NCI-H1694 (cell line): Measurements from ENCODE around the gene FOXK1.
"Not testable (repeated sequence)": the region's sequence is repeated elsewhere in the genome, so short reads cannot be mapped to it uniquely, and the experiment has no call there.

Source experiments
- DNase-seq: peaks from one replicate; lab custom pipeline; 2025; lab: John Stamatoyannopoulos, UW

The FOXK1 gene

GRCh38 chr7:4800926-4801838 is 119.1 kb downstream of the FOXK1 start:
- DNase-seq = no peak

DNA sequence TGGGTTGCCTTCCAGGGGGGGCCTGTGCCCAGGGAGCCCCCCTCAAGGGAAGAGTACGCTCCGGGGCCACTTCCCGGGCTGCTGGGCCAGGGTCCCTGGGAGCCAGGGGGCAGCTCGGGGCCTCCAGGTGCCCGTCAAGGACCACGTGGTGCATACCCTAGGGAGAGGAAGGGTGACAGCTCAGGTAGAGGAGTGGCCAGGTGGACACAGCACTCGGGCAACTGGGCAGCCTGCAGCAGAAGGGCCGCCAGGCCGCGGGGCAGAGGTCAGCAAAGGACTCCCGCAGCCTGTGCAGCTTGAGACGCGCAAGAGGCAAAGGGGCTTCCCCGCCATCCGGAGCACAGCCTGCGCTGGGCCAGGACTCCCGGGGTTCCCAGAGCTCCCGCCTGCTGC is 119.7 kb downstream of the FOXK1 start:
- DNase-seq = no peak

DNA sequence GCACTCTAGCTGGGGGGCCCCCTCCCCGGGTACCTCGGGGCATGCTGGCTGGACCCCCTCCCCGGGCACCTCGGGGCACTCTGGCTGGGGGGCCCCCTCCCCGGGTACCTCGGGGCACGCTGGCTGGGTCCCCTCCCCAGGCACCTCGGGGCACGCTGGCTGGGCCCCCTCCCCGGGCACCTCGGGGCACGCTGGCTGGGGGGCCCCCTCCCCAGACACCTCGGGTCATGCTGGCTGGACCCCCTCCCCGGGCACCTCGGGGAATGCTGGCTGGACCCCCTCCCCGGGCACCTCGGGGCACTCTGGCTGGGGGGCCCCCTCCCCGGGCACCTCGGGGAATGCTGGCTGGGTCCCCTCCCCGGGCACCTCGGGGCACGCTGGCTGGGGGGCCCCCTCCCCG is 120.5 kb downstream of the FOXK1 start:
- DNase-seq = not testable (repeated sequence)

GRCh38 chr7:4803397-4804241 is 121.5 kb downstream of the FOXK1 start:
- DNase-seq = no peak

DNA sequence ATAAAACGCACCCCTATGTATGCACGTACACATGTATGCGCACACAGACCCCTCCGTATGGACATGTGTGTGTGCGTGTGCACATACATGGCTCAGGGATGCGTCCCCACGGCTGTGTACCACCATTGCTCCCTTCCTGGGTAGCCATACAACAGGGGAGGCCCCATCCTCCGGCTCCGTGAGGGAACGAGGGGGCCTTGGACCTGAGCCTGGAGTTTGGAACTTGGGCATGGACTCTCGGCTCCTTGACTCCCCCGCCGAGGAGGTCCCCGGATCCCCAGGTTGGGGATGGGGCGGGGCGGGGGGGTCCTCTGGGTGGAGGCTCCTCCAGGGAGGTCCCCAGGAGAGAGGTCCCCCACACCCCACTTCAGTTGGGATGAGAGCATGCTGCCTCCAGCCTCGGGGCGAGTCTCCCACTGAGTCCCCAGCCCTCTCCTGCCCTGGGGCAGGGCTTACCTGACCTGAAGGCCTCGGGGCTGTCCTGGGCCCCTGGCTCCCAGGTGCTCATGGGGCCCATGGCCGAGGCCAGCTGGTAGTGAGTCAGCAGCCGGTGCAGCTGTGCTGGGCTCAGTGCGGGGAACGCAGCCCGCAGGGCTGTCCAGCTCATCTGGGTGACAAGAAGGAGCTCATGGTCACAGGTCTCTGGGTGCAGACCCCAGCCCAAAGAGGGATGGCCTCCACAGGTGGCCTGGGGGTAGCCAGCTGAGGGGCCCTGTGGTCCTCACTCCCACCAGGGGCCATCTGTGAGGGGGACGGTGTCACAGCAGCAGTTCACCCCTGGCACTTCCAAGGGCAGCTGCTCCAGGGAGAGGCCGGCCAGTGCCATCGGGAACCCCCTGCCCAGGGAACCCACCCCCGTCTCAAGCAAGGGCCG is 123.3 kb downstream of the FOXK1 start:
- DNase-seq = no peak

GRCh38 chr7:4805984-4806300 is 123.8 kb downstream of the FOXK1 start:
- DNase-seq = no peak

GRCh38 chr7:4806983-4807597 is 125.0 kb downstream of the FOXK1 start:
- DNase-seq = no peak

- no peak for DNase-seq
These were observed 125.5 kb downstream of the FOXK1 start for GRCh38 chr7:4807598-4808016.

- DNase-seq = no peak
These were observed 125.9 kb downstream of the FOXK1 start for GRCh38 chr7:4808026-4808425.

DNA sequence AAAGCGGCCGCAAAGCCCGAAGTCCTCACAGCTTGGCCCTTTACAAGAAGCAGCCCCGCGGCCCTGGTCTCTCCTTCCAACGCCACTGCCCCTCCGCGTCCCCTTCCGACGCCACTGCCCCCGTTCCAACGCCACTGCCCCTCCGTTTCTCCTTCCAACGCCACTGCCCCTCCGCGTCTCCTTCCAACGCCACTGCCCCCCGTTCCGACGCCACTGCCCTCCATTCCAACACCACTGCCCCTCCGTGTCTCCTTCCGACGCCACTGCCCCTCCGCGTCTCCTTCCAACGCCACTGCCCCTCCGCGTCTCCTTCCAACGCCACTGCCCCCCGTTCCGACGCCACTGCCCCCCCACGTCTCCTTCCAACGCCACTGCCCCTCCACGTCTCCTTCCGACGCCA is 126.5 kb downstream of the FOXK1 start:
- DNase-seq = no peak

GRCh38 chr7:4809091-4809591 is 127.0 kb downstream of the FOXK1 start:
- DNase-seq = no peak

- no peak for DNase-seq
These were observed 127.6 kb downstream of the FOXK1 start for GRCh38 chr7:4809666-4810065.

GRCh38 chr7:4814433-4814832 is 132.3 kb downstream of the FOXK1 start:
- no peak for DNase-seq

DNA sequence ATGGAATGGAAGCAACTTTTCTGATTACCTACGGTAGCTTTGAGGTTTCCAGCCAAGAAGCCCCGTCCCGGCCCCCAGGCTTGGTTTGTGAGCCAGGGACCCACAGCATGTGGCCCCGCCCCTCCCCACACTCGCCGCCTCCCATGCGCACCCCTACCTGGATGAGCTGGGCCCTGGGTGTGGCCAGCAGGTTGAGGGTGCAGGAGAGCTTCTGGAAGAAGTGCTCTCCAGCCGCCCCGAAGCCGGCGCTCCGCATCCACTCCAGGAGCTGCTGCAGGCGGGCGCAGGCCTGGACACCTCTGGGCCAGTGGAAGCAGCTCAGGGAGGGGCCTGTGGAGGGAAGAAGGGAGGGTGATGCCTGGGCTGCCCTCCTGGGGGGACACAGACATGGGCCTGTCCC is 133.0 kb downstream of the FOXK1 start:
- DNase-seq = no peak

DNA sequence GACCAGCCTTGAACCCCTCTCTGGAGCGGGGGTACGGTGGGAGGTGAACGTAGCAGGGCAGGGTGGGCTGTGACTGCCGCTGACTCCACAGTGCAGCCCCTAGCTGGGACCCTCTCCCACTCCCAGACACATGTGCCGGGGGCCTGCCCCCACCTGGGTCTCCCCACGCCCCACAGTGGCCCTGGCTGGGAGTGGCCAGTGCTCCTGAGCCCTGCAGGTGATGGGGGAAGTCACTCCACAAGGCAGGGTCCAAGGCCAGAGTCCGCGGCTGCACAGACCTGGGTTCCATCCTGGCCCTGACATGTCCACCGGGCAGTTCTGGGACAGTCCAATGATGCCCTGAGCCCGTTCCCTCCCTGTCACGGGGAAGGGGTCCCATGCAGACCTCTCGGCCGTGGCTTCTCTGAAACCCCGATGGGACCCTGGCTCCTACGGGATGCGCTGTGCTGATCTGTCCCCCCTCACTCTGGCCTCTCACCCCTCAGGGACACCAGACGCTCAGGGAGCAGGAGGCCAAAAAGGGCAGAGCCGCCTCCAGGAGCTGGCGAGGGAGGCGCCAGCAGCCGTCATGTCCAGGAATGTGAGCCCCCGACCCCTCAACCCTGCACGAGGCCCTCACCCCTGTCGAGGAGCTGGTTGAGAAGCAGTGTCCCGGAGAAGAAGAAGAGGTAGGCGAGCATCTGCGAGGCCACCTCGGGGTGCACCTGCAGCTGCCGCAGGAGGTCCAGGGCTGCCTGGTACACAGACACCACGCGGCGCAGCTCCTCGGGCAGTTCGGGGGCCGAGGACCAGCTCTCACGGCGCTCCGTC is 133.7 kb downstream of the FOXK1 start:
- DNase-seq = no peak

GRCh38 chr7:4816419-4817080 is 134.5 kb downstream of the FOXK1 start:
- no peak for DNase-seq

GRCh38 chr7:4817178-4817901 is 135.2 kb downstream of the FOXK1 start:
- DNase-seq = no peak

GRCh38 chr7:4818000-4818794 is 136.1 kb downstream of the FOXK1 start:
- DNase-seq = no peak
